ENCODE measurements around the gene GALM.

- TF ChIP-seq TCF7L2 (IDR thresholded peaks at IDR 0.05; ENCODE audit: low read depth, low read length) (no peak), CTCF (IDR thresholded peaks at IDR 0.05) (no peak), REST (IDR thresholded peaks at IDR 0.05; ENCODE audit: insufficient read depth in 1 of 2, low read depth in 2 of 2, low read length in 1 of 2) (no peak)
Observed at GRCh38 chr2:38708900-38709566, 43.1 kb downstream of the GALM start.
